Panc1 (cell line): ENCODE results near the gene VASH2. TPM values are rescaled to one million over a fixed set of nuclear protein-coding genes. Genes with fewer than 3 reads are reported as not detected.

Source experiments
- ATAC-seq: fragments of 200-7000 bp; cut with Tn5 transposase; 2 replicates; pipeline ENCODE4 v1.9.1; 2020; ENCODE audit warnings: mild to moderate bottlenecking, moderate library complexity
- BruUV-seq: library from RNA; stranded (reverse); fragments of 400-500 nt; replicated peaks from 2 replicates; lab custom pipeline; 2021; lab: Mats Ljungman, UMichigan
- CTCF ChIA-PET: fragments of 300-600 bp; sonication (Branson Sonifier 250); formaldehyde crosslinking; loops from one replicate; lab custom pipeline; 2022; ENCODE audit warnings: antibody characterized with exemption; lab: Charles Lee
- POLR2A ChIA-PET: fragments of 300-600 bp; sonication (Branson Sonifier 250); formaldehyde crosslinking; loops from one replicate; lab custom pipeline; 2022; ENCODE audit warnings: antibody characterized with exemption; lab: Charles Lee
- DNase-seq: peaks from one replicate; pipeline ENCODE4 v3.0.0-alpha.2; 2010; ENCODE audit warnings: low read depth, low spot score
- H3K27ac ChIP-seq: 2 replicates; pipeline ENCODE4 v1.5.1; 2011; ENCODE audit warnings: mild to moderate bottlenecking, low read length, inconsistent platforms
- H3K27me3 ChIP-seq: fragments of 200-500 bp; sonication (Bioruptor generic); 2 replicates; pipeline ENCODE4 v1.6.0; 2014; ENCODE audit warnings: low read length, inconsistent platforms; ENCODE audit not compliant: control insufficient read depth, insufficient read depth
- H3K36me3 ChIP-seq: fragments of 200-500 bp; sonication (Bioruptor generic); 2 replicates; pipeline ENCODE4 v1.5.1; 2014; ENCODE audit warnings: inconsistent platforms, mild to moderate bottlenecking, low read length, moderate library complexity; ENCODE audit not compliant: control insufficient read depth, insufficient read depth
- H3K4me1 ChIP-seq: 2 replicates; pipeline ENCODE4 v1.5.1; 2011; ENCODE audit warnings: inconsistent platforms, mild to moderate bottlenecking, low read length, moderate library complexity; ENCODE audit not compliant: control insufficient read depth, insufficient read depth
- H3K4me3 ChIP-seq, 2 experiments: 2 replicates each; pipeline ENCODE4 v1.5.1; 2011 to 2012; ENCODE audit warnings: low read depth in 2 of 2, low read length in 2 of 2, mild to moderate bottlenecking in 2 of 2, inconsistent platforms in 1 of 2, moderate library complexity in 1 of 2
- H3K9me3 ChIP-seq: fragments of 200-500 bp; sonication (Bioruptor generic); 2 replicates; pipeline ENCODE4 v1.5.1; 2014; ENCODE audit warnings: low read depth, mild to moderate bottlenecking, inconsistent platforms, low read length, moderate library complexity; ENCODE audit not compliant: control insufficient read depth, insufficient read depth
- CTCF ChIP-seq: fragments of 450-650 bp; IDR thresholded peaks from 2 replicates; pipeline ENCODE4 v1.5.1; 2017; ENCODE audit warnings: mild to moderate bottlenecking
- POLR2AphosphoS5 ChIP-seq: IDR thresholded peaks from 2 replicates; pipeline ENCODE4 v1.6.1; 2012; ENCODE audit warnings: mild to moderate bottlenecking, low read depth, low read length, moderate library complexity
- REST ChIP-seq, 2 experiments: IDR thresholded peaks; 2 replicates each; pipeline ENCODE4 v1.6.1; 2011 to 2012; ENCODE audit warnings: low read depth in 2 of 2, control low read depth in 1 of 2, low read length in 1 of 2, mild to moderate bottlenecking in 1 of 2, moderate library complexity in 1 of 2; ENCODE audit not compliant: insufficient read depth in 1 of 2
- SIN3A ChIP-seq: IDR thresholded peaks from 2 replicates; pipeline ENCODE4 v1.6.1; 2012; ENCODE audit warnings: low read depth, mild to moderate bottlenecking, low read length, moderate library complexity, borderline replicate concordance; ENCODE audit not compliant: insufficient read depth
- TCF7L2 ChIP-seq: IDR thresholded peaks from 2 replicates; pipeline ENCODE4 v1.6.1; 2011; ENCODE audit warnings: mild to moderate bottlenecking, low read depth, low read length, inconsistent platforms
- in situ Hi-C: cut with HindIII; loops from 2 replicates; pipeline ENCODE4 v1.10.0; 2016; ENCODE audit warnings: low sequenced_read_pairs, low pct_unique_long_range_greater_than_20kb
- intact Hi-C: fragments of 100-400 bp; cut with micrococcal nuclease; formaldehyde crosslinking; loops from one replicate; pipeline ENCODE4 v1.10.0; 2022; ENCODE audit not compliant: unreplicated experiment
- total RNA-seq: library from RNA; stranded (reverse); gene quantifications from one replicate; pipeline ENCODE4 v1.2.1, GENCODE V29; 2021; ENCODE audit not compliant: unreplicated experiment

The VASH2 gene
- total RNA-seq, 1 experiment from 2014 or later = 1.7 TPM

GRCh38 chr1:212952641-212952976, 2.3 kb downstream of the VASH2 start:
- H3K27me3 ChIP-seq = peaks cover 5% of the 10 kb centered on the region; the same call in 1 of the 2 replicates
- POLR2A ChIA-PET = no interaction called here
- no peaks in the 10 kb centered on the region for H3K36me3 ChIP-seq
- intact Hi-C loops (no loop called here), in situ Hi-C loops (no loop called here)
- no peak for DNase-seq
- H3K4me1 ChIP-seq = no peaks in the 10 kb centered on the region
- no peak overlapping the region for H3K27ac ChIP-seq
- no peak for ATAC-seq
- H3K4me3 ChIP-seq = no peak overlapping the region
- TF ChIP-seq CTCF = no peak
- TF ChIP-seq POLR2AphosphoS5 = no peak
- no peak for TF ChIP-seq REST (IDR thresholded peaks at IDR 0.05; ENCODE audit: insufficient read depth in 1 of 2, low read depth in 2 of 2, low read length in 1 of 2)
- no peak for TF ChIP-seq TCF7L2
- TF ChIP-seq SIN3A = no peak
- CTCF ChIA-PET = no interaction called here
- no peaks in the 10 kb centered on the region for H3K9me3 ChIP-seq
- BruUV-seq = no TSS peak

- H3K9me3 ChIP-seq = no peaks in the 10 kb centered on the region
- ChIA-PET POLR2A (no interaction called here), CTCF (interaction anchor here (0.6 kb wide), 1 partner anchor 286 kb away, joined by 5 read pairs; no protein-coding TSS in a partner anchor)
- intact Hi-C loops (no loop called here), in situ Hi-C loops (no loop called here)
- H3K4me3 ChIP-seq = no peak overlapping the region
- no TSS peak for BruUV-seq
- ATAC-seq (no peak), DNase-seq (no peak)
- no peaks in the 10 kb centered on the region for H3K36me3 ChIP-seq
- no peaks in the 10 kb centered on the region for H3K4me1 ChIP-seq
- peaks cover 5% of the 10 kb centered on the region; the same call in 1 of the 2 replicates for H3K27me3 ChIP-seq
- H3K27ac ChIP-seq = no peak overlapping the region
- TF ChIP-seq CTCF (no peak), POLR2AphosphoS5 (no peak), REST (IDR thresholded peaks at IDR 0.05; ENCODE audit: insufficient read depth in 1 of 2, low read depth in 2 of 2, low read length in 1 of 2) (no peak), SIN3A (no peak), TCF7L2 (no peak)
These were observed 3.0 kb downstream of the VASH2 start for GRCh38 chr1:212953321-212953720.
